HG02763 (cell line): ENCODE measurements around the gene PSD2.

ENCODE experiments used
- ATAC-seq: cut with Tn5 transposase; IDR thresholded peaks from one replicate; pipeline ENCODE4 v1.9.1; 2021; ENCODE audit warnings: mild to moderate bottlenecking, moderate library complexity; ENCODE audit not compliant: unreplicated experiment

PSD2 gene

GRCh38 chr5:139835656-139836055 lies 40.0 kb downstream of the PSD2 start:
- no peak for ATAC-seq

- ATAC-seq, result no peak
Measured at GRCh38 chr5:139836469-139837208, 41.0 kb downstream of the PSD2 start.

DNA sequence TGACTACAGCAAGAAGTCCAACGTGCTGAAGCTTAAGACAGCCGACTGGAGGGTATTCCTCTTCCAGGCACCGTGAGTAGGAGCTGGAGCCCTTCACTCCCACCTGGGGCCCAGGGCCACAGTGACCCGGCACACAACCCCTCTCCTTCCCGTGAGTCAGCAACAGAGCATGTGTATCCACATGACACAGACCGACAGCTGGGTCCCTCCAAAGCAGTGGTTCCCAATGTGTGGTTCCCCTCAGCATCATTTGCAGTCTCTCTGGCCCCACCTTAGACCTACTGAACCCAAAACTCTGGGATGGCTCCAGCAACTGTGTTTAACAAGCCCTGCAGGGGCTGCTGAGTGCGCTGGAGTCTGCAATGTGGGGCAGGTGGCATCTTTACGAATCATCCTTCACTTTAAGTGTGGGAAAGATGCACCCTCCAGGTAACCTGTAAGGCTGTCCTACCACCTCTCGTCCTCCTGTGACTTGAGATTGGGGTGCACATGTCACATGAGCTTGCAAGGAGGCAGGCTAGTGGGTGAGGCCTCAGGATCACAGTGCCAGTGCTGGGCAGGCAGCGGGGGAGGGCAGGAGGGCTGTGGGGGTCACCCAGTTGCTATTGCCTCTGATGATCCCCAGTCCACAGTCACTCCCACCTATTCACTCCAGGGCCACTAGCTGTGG lies 42.2 kb downstream of the PSD2 start:
- no peak for ATAC-seq

DNA sequence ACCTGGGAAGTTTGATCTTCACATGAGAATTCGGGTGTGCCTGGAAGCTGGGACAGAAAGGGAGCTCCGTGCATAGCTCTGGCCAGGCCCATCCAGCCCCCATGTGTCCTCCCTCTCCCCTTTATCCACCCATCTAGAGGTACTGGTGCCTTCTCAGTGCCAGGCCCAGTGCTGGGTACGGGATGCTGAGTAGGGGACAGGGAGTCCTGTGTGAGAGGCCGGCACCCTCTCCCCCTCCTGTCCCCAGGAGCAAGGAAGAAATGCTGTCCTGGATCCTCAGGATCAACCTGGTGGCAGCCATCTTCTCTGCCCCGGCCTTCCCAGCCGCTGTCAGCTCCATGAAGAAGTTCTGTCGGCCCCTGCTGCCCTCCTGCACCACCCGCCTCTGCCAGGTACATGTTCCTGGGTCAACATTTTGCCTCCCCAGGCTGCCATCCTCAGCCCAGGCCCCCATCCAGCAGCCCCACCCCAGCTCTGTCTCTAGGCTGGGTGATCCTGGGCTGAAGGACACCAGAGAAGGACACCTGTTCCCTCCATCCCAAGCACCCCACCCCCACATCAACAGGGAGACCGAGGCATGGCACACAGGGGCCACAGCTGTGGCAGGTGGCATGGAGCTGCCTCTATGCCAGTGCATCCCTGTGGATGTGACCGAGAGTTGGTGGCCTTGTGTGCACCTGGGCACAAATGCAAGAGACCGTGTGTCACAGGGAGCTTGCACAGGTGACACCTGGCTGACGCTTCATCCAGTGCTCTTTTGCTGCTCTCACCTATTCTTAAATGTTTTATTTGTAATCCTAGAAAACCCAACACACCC lies 43.0 kb downstream of the PSD2 start:
- no peak for ATAC-seq

DNA sequence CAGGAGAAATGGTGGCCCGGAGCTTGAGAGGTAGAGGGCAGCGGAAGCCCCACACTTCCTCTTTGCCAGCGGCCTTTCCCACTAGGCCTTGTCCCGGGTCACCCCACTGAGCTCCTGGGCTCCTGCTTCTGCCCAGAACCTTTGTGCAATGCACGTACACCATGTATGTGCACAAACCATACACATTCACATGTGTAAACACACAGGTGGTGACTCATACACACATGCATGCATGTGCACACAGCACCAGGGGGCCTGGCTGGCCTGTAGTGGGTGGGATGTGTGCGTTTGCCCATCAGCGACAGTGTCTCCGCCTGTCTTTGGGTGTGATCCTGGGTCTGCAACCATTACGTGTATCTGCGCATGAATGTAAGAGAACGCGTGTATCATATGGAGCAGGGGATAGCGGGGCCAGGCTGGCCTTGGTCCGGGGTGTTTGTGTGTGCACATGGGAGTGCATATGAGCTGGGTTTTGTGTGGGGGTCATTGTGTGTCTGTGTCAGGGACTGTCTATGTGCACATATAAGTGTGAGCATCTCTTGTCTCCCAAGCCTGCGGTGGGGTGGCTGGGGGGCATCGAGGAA lies 43.7 kb downstream of the PSD2 start:
- ATAC-seq, result no peak

DNA sequence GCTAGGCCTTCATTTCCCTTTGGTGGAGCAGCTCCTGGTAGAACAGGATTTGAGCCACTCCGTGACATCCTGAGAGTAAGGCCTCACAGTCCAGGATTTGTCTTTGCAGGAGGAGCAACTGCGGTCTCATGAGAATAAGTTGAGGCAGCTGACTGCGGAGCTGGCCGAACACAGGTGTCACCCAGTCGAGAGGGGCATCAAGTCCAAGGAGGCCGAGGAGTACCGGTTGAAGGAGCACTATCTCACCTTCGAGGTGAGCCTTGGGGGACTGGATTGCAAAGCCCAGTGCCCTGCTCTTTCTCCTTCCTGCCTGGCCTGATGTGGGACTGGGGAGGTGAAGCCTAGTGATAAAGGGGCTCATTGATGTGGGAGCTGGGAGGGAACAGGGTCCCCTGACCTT lies 44.3 kb downstream of the PSD2 start:
- ATAC-seq, result no peak

DNA sequence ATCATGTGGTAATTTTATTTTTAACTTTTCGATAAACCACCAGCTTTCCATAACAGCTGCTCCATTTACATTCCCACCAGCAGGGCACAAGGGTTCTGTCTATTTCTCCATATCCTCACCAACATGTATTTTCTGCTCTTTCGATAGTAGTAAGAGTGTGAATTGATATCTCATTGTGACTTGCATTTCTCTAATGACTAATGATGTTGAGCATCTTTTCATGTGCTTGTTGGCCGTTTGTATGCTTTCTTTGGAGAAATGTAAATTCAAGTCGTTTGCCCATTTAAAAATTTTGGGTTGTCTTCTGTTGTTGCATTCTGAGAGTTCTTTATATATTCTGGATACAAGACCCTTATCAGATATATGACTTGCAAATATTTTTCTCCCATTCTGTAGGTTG lies 45.9 kb downstream of the PSD2 start:
- no peak for ATAC-seq

DNA sequence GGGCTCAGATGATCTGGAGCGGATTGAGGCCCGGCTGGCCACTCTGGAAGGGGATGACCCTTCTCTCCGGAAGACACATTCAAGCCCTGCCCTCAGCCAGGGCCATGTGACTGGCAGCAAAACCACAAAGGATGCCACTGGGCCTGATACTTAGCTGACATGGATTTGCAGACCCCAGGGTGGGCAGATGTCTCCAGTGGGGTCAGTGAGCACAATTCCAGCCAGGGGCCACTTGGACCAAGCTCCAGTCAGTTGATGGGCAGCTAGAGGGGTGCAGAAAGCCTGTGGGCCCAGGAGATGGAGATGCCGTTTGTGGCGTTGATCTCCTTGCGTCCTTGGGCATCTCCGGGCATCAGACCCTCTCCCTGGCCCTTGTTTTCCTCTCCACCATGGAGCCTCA lies 46.7 kb downstream of the PSD2 start:
- no peak for ATAC-seq

- no peak for ATAC-seq
Measured at GRCh38 chr5:139843991-139844390, 48.4 kb downstream of the PSD2 start.

GRCh38 chr5:139844472-139845145 lies 49.0 kb downstream of the PSD2 start:
- ATAC-seq, result no peak

- no peak for ATAC-seq
Measured at GRCh38 chr5:139845846-139846681, 50.5 kb downstream of the PSD2 start.

DNA sequence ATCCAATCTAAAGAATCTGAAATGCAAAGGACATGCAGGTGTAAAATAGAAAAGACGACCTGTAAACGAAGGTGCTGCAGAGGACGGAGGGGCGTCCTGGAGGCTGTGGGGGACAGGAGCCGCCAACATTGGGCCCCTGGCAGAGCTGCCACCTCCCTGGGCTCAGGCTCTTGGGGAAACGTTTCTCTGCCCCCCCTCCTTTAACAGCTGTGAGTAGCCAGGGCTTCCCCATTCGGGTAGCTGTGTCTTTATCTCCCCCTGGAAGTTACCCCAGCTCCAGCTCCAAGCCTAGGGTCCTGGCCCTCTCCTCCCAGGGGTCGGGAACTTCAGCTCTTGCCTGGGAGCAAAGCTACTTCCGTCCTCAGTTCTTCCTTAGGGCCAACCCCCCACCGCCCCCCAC lies 51.5 kb downstream of the PSD2 start:
- no peak for ATAC-seq

DNA sequence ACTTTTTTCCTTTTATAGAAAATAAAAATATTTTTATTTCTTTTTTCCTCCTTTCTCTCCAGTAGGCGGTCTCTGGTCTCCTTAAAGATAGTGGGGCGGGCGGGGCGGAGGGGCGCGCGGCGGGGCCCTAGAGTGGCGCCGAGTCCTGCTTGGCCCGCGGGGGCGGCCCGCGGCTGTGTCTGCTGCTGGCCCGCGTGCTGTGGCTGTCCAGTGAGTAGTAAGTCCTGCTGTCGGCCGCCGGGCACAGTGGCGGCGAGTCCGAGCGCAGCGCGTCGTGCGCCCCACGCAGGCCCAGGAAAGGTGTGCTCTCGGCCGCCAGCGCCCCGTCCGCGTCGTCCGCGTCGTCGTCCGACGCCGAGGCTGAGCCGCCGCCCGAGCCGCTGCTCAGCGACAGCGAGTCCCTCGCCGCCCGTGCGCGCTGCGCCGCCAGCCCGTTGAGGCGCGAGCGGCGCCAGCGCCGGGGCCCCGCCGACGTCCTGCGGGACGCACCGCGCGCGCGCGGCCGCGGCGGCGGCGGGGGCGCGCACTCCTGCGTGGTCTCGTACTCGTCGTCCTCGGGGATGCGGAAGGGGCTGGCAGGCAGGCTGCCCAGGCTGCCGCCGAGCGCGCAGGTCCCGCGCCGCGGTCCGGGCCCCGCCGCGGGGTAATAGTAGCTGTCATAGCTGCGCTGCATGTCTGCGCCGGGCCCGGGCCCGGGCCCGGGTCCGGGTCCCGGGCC lies 52.3 kb downstream of the PSD2 start:
- no peak for ATAC-seq

GRCh38 chr5:139848508-139849100 lies 53.0 kb downstream of the PSD2 start:
- ATAC-seq, result no peak

- ATAC-seq, result no peak
Measured at GRCh38 chr5:139849501-139849900, 53.9 kb downstream of the PSD2 start.

- no peak for ATAC-seq
Measured at GRCh38 chr5:139849942-139850341, 54.3 kb downstream of the PSD2 start.

GRCh38 chr5:139850423-139851016 lies 54.9 kb downstream of the PSD2 start:
- ATAC-seq, result no peak

DNA sequence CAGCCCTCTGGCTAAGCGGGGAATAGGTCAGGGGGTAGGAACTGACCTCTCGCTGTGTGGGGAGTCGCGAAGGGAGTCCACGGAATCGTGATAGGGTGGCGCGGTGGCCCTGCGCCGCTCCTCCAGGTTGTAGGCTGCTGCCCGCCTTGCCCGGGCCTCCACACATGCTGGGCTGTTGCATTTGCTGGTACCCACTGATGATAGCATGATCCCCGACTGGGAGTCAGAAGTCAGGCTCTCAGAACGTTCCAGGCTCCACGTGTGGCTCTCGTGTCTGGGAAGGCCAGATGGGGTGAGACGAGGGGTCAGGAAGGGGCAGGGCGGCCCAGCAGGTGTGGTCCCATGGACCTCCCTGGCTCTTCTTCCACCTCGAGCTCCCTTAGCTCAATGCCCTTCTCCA lies 56.0 kb downstream of the PSD2 start:
- ATAC-seq, result no peak

DNA sequence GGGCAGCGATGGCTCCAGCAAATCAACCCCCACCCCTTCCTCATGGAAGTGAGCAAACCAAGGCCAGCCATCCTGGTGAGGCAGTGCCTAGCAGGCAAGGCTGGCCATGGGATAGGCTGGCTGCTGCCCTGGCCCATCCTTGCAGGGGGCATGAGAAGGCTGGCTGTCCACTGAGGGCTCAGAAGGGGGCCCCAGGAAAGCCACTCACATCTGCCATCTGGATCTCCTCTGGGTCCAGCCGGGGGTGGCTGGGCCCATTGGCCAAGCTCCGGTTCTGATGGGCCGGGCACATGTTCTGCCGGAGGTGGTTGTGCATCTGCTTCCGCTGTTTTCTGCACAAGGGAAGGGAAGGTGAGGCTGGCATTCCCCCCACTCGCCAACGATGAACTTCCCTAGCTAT lies 57.1 kb downstream of the PSD2 start:
- ATAC-seq, result no peak
